HL-60/S4 treated with phorbol 12-myristate 13-acetate at 8.2 ng/mL for 4 days and 3 days (cell line): ENCODE measurements around the gene TSPOAP1.

Source experiments
- in situ Hi-C: fragments of 300-500 bp; cut with MboI; formaldehyde crosslinking; loops from 2 replicates; pipeline ENCODE4 v1.15.0; 2022; ENCODE audit warnings: low sequenced_read_pairs

The TSPOAP1 gene

DNA sequence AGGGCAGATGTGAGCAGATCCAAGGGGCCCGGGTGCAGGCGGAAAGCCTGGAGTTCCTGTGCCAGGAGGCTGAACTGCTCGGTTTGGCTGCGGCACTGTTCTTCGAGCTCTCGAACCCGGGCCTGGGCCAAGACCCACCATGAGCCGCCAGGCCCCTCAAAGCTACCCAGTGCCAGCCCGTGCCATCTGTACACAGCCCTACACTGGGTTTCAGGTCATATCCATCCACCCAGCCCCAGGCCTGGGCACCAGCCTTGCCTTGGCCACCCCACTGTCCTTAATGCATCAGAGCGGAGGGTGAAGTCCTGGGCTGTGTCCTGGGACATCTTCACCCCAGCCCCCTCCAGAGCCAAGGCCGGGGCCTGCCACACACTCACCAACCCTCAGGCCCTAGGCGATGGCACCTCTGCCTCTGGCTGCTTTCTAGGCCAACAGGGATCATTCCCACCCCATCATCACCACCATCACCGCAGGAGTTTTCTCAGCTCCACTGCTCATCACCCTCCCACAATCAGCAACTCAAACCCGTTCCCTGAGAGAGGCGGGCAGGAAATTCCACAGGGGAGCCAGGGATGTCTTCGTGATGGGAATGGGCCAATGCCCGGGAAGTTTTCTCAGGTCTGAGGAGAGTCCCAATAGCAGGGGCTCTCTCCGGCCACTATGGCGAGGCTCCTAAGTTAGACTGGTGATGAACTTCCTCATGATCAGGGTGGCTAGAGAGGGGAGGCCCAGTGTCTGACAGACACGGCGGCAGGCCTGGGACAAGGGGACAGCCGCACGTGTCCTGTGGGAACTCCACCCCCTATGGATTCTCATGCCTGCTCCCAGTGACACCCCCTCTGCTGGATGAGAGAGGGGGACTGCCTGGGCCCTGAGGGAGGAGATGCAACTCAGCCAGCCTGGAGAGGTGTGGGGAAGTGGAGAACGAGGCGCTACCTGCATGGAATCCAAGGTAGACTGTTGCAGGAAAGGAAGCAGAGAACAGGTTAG, 9.1 kb downstream of the TSPOAP1 start:
- in situ Hi-C loops, result loop anchor here (10.0 kb wide), 1 partner anchor 125 kb away; no protein-coding TSS in a partner anchor

- in situ Hi-C loops, result loop anchor here (10.0 kb wide), 1 partner anchor 126 kb away; no protein-coding TSS in a partner anchor
Measured at GRCh38 chr17:58318627-58319172, 9.9 kb downstream of the TSPOAP1 start.

DNA sequence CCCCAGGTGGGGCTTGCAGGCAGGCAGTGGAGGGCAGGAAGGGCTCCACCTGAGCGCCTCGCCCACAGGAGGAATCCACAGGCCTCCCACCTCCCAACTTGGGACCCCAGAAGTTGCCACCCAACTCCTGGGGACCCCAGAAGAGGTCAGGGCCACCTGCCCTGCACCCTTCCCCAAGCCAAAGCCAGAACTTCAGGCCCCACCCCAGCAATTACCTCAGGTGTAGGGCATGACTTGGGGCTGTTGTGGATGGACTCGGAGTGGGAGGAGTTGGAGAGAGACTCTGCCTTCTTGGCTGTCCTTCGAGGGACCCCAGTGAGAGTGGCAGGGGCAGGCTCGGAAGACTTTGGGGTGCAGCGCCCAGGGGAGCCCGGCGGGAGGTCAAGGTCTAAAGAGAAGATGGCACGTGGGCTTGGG, 10.5 kb downstream of the TSPOAP1 start:
- in situ Hi-C loops, result loop anchor here (10.0 kb wide), 1 partner anchor 127 kb away; no protein-coding TSS in a partner anchor

DNA sequence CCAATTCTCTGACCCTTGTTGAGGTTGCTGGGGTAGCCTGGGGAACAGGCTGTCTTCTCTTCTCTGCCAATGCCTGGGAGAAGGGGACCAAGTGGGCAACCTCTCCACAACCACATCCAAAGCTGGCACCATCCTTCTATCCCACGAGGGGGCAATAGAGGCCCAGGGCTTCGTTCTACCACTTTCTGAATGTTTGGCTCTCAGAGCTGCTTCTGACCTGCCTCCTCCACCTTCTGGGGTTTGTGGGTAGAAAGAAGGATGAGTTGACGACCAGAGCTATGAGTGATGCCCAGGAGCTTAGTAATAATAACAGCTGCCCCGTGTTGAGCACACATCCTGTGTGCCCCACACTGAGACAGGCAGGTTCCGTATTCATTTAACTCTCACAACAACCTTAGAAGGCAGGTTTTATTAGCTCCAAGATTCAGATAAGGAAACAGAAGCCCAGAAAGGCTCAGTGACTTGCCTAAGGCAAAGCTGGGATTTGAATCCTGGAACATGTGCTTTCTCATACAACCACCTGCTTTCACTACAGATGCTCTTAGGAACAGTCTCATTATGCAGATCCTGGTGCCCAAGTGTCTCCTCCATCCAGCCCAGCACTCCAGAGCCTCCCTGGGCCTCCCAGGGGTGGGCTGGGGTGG, 11.1 kb downstream of the TSPOAP1 start:
- in situ Hi-C loops, result loop anchor here (10.0 kb wide), 1 partner anchor 127 kb away; no protein-coding TSS in a partner anchor

DNA sequence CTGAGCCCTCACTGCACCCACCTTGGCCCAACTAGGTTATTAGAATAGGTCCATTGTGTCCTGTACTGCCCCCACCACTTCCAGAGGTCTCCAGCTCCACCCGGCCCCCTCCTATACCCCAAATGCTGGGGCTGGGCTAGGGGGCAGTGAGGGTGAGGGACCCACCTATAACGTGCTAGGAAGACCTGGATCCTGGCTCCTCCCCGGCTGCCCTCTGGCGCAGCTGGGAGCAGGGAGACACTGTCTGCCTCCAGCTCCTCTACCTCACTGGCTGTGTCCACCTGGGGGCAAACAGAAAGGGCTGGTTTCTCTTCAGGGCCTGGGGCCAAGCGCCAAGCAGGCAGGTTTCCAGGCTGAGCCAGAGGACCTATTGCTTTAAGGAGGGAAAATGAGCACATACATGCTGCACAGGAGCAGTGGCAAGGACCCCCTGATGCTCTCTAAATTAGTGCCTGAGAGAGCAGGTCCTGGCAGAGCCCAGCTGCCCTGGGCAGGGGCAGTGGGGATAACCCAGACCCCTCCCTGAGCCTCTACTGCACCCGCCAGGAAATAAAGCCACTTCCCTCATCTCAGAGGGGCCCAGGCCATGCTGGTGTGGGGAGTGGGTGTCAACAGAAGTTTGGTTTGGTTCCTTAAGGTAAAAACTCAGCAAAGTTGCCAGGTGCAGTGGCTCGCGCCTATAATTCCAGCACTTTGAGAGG, 12.2 kb downstream of the TSPOAP1 start:
- in situ Hi-C loops, result loop anchor here (10.0 kb wide), 1 partner anchor 128 kb away; no protein-coding TSS in a partner anchor

GRCh38 chr17:58315750-58316149, 12.8 kb downstream of the TSPOAP1 start:
- in situ Hi-C loops, result loop anchor here (10.0 kb wide), 1 partner anchor 129 kb away; no protein-coding TSS in a partner anchor

- in situ Hi-C loops, result loop anchor here (10.0 kb wide), 1 partner anchor 130 kb away; no protein-coding TSS in a partner anchor
Measured at GRCh38 chr17:58315281-58315711, 13.3 kb downstream of the TSPOAP1 start.

DNA sequence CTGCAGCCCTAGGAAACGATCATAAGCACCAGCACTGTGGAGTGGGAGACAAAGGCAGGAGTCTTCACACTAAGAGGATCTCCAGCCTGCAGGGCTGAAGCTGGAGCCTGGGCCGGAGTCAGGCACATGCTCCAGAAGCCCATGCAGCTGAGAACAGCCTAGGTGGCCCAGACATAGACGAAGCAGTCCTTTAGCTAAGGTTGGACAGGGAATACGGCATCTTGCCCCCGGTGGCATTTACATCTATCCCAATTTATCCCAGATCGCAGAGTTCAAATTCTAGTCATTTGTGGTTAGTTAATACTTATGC, 13.9 kb downstream of the TSPOAP1 start:
- in situ Hi-C loops, result loop anchor here (10.0 kb wide), 1 partner anchor 130 kb away; no protein-coding TSS in a partner anchor

GRCh38 chr17:58313815-58314705, 14.5 kb downstream of the TSPOAP1 start:
- in situ Hi-C loops, result loop anchor here (10.0 kb wide), 1 partner anchor 131 kb away; no protein-coding TSS in a partner anchor

- in situ Hi-C loops, result loop anchor here (10.0 kb wide), 1 partner anchor 132 kb away; no protein-coding TSS in a partner anchor
Measured at GRCh38 chr17:58312829-58313228, 15.8 kb downstream of the TSPOAP1 start.

DNA sequence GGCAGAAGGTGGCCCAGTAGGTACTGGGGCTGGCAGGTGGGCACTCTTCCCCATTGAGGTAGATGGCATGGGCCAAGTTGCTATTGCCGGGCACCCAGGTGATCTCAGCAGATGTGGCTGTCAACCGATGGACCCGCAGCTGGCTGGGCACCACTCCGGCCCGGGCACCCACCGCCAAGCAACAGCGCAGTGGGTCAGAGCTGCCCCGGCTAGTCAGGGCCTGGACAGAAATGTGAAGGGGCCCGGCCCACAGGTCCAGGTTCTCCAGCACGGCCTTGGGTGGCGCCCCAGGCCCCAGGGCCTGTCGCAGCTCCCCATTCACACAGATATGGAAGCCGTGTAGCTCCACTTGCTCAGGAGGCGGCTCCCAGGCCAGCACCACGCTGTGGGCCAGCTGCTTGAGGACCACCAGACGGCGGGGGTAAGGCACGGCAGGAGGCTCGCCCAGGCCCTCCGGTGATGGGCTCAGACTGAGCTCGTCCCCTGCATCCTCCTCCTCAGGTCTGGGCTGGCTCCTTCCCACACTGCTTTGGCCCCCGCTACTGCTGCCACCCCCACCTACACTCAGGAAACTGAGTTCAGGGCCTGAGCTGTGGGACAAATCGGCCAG, 16.5 kb downstream of the TSPOAP1 start:
- in situ Hi-C loops, result loop anchor here (10.0 kb wide), 1 partner anchor 133 kb away; no protein-coding TSS in a partner anchor

- in situ Hi-C loops, result loop anchor here (10.0 kb wide), 1 partner anchor 133 kb away; no protein-coding TSS in a partner anchor
Measured at GRCh38 chr17:58311429-58311894, 17.1 kb downstream of the TSPOAP1 start.

GRCh38 chr17:58310511-58311428, 17.8 kb downstream of the TSPOAP1 start:
- in situ Hi-C loops, result loop anchor here (10.0 kb wide), 1 partner anchor 134 kb away; no protein-coding TSS in a partner anchor

- in situ Hi-C loops, result loop anchor here (10.0 kb wide), 1 partner anchor 135 kb away; no protein-coding TSS in a partner anchor
Measured at GRCh38 chr17:58309918-58310259, 18.7 kb downstream of the TSPOAP1 start.

DNA sequence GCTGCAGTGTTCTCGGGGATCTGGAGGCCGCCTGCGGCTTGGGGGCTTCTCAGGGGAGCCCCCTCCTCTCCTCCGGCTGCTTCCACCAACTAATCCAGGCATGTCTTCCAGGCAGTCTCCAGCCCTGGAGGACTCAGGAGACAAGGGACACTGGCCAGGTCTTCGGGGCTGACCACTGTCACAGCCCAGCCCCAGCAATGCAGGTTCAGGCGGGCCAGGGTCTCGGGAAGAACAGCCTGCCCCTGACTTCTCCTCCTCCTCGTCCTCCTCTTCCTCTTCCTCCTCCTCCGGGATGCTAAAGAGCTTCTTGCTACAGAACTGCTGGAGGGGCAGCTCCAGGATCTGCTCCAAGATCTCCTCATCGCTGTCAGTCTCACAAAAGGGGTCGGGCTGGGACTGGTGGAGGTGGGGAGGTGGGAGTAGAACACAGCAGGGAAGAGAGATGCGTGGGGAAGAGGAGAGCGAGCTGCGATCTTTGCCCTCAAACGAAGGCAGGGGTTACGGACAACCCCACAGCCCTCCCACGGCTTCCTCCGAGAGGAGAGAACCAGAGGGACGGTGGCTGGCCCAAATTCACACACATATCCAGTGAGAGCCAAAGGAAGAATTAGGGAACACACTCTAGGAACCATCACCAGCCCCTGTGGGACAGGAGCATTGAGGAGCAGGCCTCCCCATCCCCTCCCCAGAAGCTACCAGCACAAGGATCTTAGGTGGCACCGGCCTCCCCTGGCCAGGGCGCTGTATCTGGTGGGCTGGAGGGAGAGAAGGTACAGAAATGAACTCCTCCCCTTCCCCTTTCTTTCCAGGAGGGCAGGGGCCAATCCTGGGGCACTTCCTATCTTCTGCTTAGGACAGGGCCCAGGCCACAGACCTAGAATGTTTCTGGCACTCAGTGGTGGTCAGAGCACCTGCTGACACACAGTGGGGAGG, 19.3 kb downstream of the TSPOAP1 start:
- in situ Hi-C loops, result no loop called here

- in situ Hi-C loops, result no loop called here
Measured at GRCh38 chr17:58308173-58308984, 20.2 kb downstream of the TSPOAP1 start.
